Measurements from ENCODE around the gene ME3.

DNA sequence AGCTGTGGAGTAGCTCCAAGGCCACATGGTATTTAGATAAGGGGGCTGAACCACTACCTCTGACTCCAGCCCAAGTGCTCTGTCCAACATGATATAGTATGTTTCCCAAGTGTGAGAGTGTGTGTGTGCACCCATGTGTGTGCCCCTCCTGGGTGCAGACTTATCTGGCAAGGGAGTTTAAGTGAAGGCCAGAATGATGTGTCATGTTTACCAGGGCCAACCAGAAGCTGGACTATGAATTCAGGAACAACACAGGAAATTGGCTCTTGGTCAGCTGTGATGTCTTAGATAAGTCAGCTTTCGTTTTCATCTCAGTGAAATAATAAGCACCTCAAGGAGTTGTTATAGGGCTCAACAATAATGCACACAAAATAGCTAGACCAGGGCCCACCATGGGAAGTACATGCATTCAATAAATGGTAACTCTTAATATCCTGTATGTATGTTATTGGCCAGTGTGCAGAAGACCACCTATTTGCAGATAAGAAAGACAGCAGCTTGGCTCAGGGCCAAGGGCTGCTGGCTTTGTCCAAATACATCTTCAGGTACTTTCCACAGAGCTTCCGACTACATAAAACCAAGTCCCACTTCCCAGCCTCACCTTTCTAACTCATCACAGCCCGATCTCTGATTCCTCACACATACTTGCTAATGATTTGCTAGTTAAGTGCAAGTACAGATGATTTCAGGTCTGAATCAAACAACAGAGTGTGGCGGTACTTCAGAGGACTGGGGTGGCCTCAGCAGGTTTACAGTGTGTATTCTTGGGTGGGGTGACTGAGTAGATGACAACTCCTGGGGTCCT lies 120.9 kb downstream of the ME3 start:
- TF ChIP-seq CTCF (IDR thresholded peaks at IDR 0.05) (no peak), POLR2A (IDR thresholded peaks at IDR 0.05) (no peak)
